Type B pancreatic cell (in vitro differentiated cells): ENCODE measurements around the gene E4F1. TPM values are rescaled to one million over a fixed set of nuclear protein-coding genes. Genes with fewer than 3 reads are reported as not detected.
"Not testable (repeated sequence)": the region's sequence is repeated elsewhere in the genome, so short reads cannot be mapped to it uniquely, and the experiment has no call there.

Source experiments
- DNase-seq: peaks from one replicate; pipeline ENCODE4 v3.0.0; 2021; ENCODE audit warnings: mixed read lengths; ENCODE audit not compliant: unreplicated experiment; ENCODE audit errors: extremely low spot score
- H3K27ac Mint-ChIP-seq: 2 replicates; pipeline ENCODE4 v1.8.0; 2021; ENCODE audit warnings: mild to moderate bottlenecking, mixed read lengths
- H3K27me3 Mint-ChIP-seq: 2 replicates; pipeline ENCODE4 v1.8.0; 2021; ENCODE audit warnings: mixed read lengths
- H3K36me3 Mint-ChIP-seq: 2 replicates; pipeline ENCODE4 v1.8.0; 2021; ENCODE audit warnings: mixed read lengths
- H3K4me1 Mint-ChIP-seq: one replicate; pipeline ENCODE4 v1.8.0; 2021; ENCODE audit warnings: mixed read lengths; ENCODE audit not compliant: unreplicated experiment
- H3K4me3 Mint-ChIP-seq: 2 replicates; pipeline ENCODE4 v1.8.0; 2021; ENCODE audit warnings: mild to moderate bottlenecking, mixed read lengths
- H3K9me3 Mint-ChIP-seq: 2 replicates; pipeline ENCODE4 v1.8.0; 2021; ENCODE audit warnings: mixed read lengths
- CTCF ChIP-seq: fragments of 200-600 bp; sonication (generic); conservative IDR thresholded peaks from 2 replicates; pipeline ENCODE4 v1.5.0; 2021; ENCODE audit warnings: antibody characterized with exemption, mild to moderate bottlenecking
- total RNA-seq: library from RNA; stranded (reverse); gene quantifications from 2 replicates; pipeline ENCODE4 v1.2.1, GENCODE V29; 2021; ENCODE audit warnings: low replicate concordance

E4F1 gene
- total RNA-seq, 1 donor from 2014 or later: 30.4 TPM

- no peak for DNase-seq
- TF ChIP-seq CTCF: no peak
- H3K27ac Mint-ChIP-seq: no peak overlapping the region
- peaks cover 35% of the 10 kb centered on the region for H3K27me3 Mint-ChIP-seq
- no peak overlapping the region for H3K4me3 Mint-ChIP-seq
- H3K9me3 Mint-ChIP-seq: no peaks in the 10 kb centered on the region
- no peaks in the 10 kb centered on the region for H3K4me1 Mint-ChIP-seq
- no peaks in the 10 kb centered on the region for H3K36me3 Mint-ChIP-seq
Measured at GRCh38 chr16:2199095-2199494, 24.3 kb upstream of the E4F1 start.

- H3K27me3 Mint-ChIP-seq: peaks cover 34% of the 10 kb centered on the region
- TF ChIP-seq CTCF: no peak
- no peak overlapping the region for H3K27ac Mint-ChIP-seq
- no peak overlapping the region for H3K4me3 Mint-ChIP-seq
- no peaks in the 10 kb centered on the region for H3K9me3 Mint-ChIP-seq
- H3K4me1 Mint-ChIP-seq: peaks cover 4% of the 10 kb centered on the region
- no peak for DNase-seq
- no peaks in the 10 kb centered on the region for H3K36me3 Mint-ChIP-seq
Measured at GRCh38 chr16:2199621-2200139, 23.7 kb upstream of the E4F1 start.

- Mint-ChIP-seq H3K27ac (no peak overlapping the region), H3K4me3 (no peak overlapping the region), H3K9me3 (no peaks in the 10 kb centered on the region), H3K36me3 (no peaks in the 10 kb centered on the region), H3K27me3 (peaks cover 30% of the 10 kb centered on the region), H3K4me1 (peaks cover 5% of the 10 kb centered on the region)
- DNase-seq: no peak
- TF ChIP-seq CTCF: no peak
Measured at GRCh38 chr16:2200313-2200712, 23.1 kb upstream of the E4F1 start.

- H3K9me3 Mint-ChIP-seq, DNase-seq, H3K36me3 Mint-ChIP-seq: not testable (repeated sequence)
- Mint-ChIP-seq H3K27me3 (peaks cover 24% of the 10 kb centered on the region), H3K4me3 (peak overlapping the region; percentile 73), H3K27ac (peak overlapping the region; percentile 76), H3K4me1 (peaks cover 14% of the 10 kb centered on the region)
Measured at GRCh38 chr16:2203119-2203688, 20.2 kb upstream of the E4F1 start.

- peaks cover 4% of the 10 kb centered on the region for H3K36me3 Mint-ChIP-seq
- peak overlapping the region; percentile 46 for H3K27ac Mint-ChIP-seq
- peak overlapping the region; percentile 83 for H3K4me3 Mint-ChIP-seq
- no peak for DNase-seq
- no peak for TF ChIP-seq CTCF
- H3K9me3 Mint-ChIP-seq: no peaks in the 10 kb centered on the region
- peaks cover 17% of the 10 kb centered on the region for H3K27me3 Mint-ChIP-seq
- H3K4me1 Mint-ChIP-seq: peaks cover 14% of the 10 kb centered on the region
Measured at GRCh38 chr16:2204416-2205103, 18.8 kb upstream of the E4F1 start.
